HFFc6 (cell line): Measurements from ENCODE around the gene LRRFIP2. TPM values are rescaled to one million over a fixed set of nuclear protein-coding genes. Genes with fewer than 3 reads are reported as not detected.

Experiments
- DNase-seq: peaks from one replicate; pipeline ENCODE4 v3.0.0-alpha.2; 2018
- H3K27ac Mint-ChIP-seq: 2 replicates; pipeline ENCODE4 v1.8.0; 2020; ENCODE audit warnings: mild to moderate bottlenecking, mixed read lengths
- H3K27me3 Mint-ChIP-seq: 2 replicates; pipeline ENCODE4 v1.8.0; 2021; ENCODE audit warnings: mild to moderate bottlenecking, moderate library complexity, mixed read lengths; ENCODE audit not compliant: insufficient read depth
- H3K36me3 Mint-ChIP-seq: 2 replicates; pipeline ENCODE4 v1.8.0; 2021; ENCODE audit warnings: low read depth, mixed read lengths
- H3K4me1 Mint-ChIP-seq: 2 replicates; pipeline ENCODE4 v1.8.0; 2020; ENCODE audit warnings: low read depth, mixed read lengths
- H3K4me3 Mint-ChIP-seq: 2 replicates; pipeline ENCODE4 v1.8.0; 2020; ENCODE audit warnings: mild to moderate bottlenecking, moderate library complexity, mixed read lengths
- H3K9me3 Mint-ChIP-seq: 2 replicates; pipeline ENCODE4 v1.8.0; 2020; ENCODE audit warnings: mild to moderate bottlenecking, mixed read lengths
- CTCF ChIP-seq: fragments of 200-600 bp; sonication (generic); IDR thresholded peaks from 2 replicates; pipeline ENCODE4 v1.5.0; 2021; ENCODE audit warnings: antibody characterized with exemption, mild to moderate bottlenecking
- total RNA-seq, 6 experiments: library from RNA; stranded (reverse); fragmentation: NEBNext Ultra II Directional; extraction: Animal tissue kit (Norgen Biotek cat#: 25700); gene quantifications; 2 replicates in 1 of 6; 3 replicates in 5 of 6; pipeline ENCODE4 v1.2.3, GENCODE V29; 2021

LRRFIP2 gene
- total RNA-seq, 6 experiments from 2014 or later: 124 to 151 (median 134) TPM

GRCh38 chr3:37183375-37183831 lies 9.0 kb upstream of the LRRFIP2 start:
- H3K36me3 Mint-ChIP-seq: peaks cover 16% of the 10 kb centered on the region
- peaks cover 60% of the 10 kb centered on the region for H3K4me1 Mint-ChIP-seq
- H3K4me3 Mint-ChIP-seq: peak overlapping the region; percentile 65; the same call in 1 of the 2 replicates
- no peaks in the 10 kb centered on the region for H3K9me3 Mint-ChIP-seq
- peak; percentile 91 for DNase-seq
- H3K27me3 Mint-ChIP-seq: no peaks in the 10 kb centered on the region
- TF ChIP-seq CTCF: no peak
- peak overlapping the region; percentile 90 for H3K27ac Mint-ChIP-seq

- no peak for DNase-seq
- H3K4me3 Mint-ChIP-seq: peak overlapping the region; percentile 65; the same call in 1 of the 2 replicates
- peaks cover 20% of the 10 kb centered on the region for H3K36me3 Mint-ChIP-seq
- no peak for TF ChIP-seq CTCF
- no peaks in the 10 kb centered on the region for H3K27me3 Mint-ChIP-seq
- peaks cover 66% of the 10 kb centered on the region for H3K4me1 Mint-ChIP-seq
- peak overlapping the region; percentile 90 for H3K27ac Mint-ChIP-seq
- H3K9me3 Mint-ChIP-seq: no peaks in the 10 kb centered on the region
Observed at GRCh38 chr3:37182816-37183215, 8.4 kb upstream of the LRRFIP2 start.

GRCh38 chr3:37181756-37182155 lies 7.4 kb upstream of the LRRFIP2 start:
- peak overlapping the region; percentile 90 for H3K27ac Mint-ChIP-seq
- no peaks in the 10 kb centered on the region for H3K27me3 Mint-ChIP-seq
- no peak for DNase-seq

GRCh38 chr3:37179144-37179967 lies 5.0 kb upstream of the LRRFIP2 start:
- no peak for DNase-seq
- no peaks in the 10 kb centered on the region for H3K9me3 Mint-ChIP-seq
- peak overlapping the region; percentile 38 for H3K27ac Mint-ChIP-seq
- no peak for TF ChIP-seq CTCF
- no peaks in the 10 kb centered on the region for H3K27me3 Mint-ChIP-seq
- peaks cover 31% of the 10 kb centered on the region for H3K36me3 Mint-ChIP-seq
- no peak overlapping the region for H3K4me3 Mint-ChIP-seq
- peaks cover 73% of the 10 kb centered on the region for H3K4me1 Mint-ChIP-seq

More at GRCh38 chr3:37181756-37182155, 7.4 kb upstream of the LRRFIP2 start:
- H3K4me1 Mint-ChIP-seq: peaks cover 77% of the 10 kb centered on the region
- no peak overlapping the region for H3K4me3 Mint-ChIP-seq
- H3K9me3 Mint-ChIP-seq: no peaks in the 10 kb centered on the region
- peaks cover 23% of the 10 kb centered on the region for H3K36me3 Mint-ChIP-seq
- no peak for TF ChIP-seq CTCF

- Mint-ChIP-seq H3K4me3 (peak overlapping the region; percentile 91), H3K27ac (peak overlapping the region; percentile 86), H3K4me1 (peaks cover 72% of the 10 kb centered on the region)
Observed at GRCh38 chr3:37173806-37174205, 576 bp downstream of the LRRFIP2 start.

More at GRCh38 chr3:37173806-37174205, 576 bp downstream of the LRRFIP2 start:
- no peak for DNase-seq
- no peaks in the 10 kb centered on the region; the same call in 1 of the 2 replicates for H3K27me3 Mint-ChIP-seq
- peaks cover 58% of the 10 kb centered on the region for H3K36me3 Mint-ChIP-seq
- no peak for TF ChIP-seq CTCF
- no peaks in the 10 kb centered on the region for H3K9me3 Mint-ChIP-seq
